Measurements from ENCODE around the gene ZG16B. TPM values are rescaled to one million over a fixed set of nuclear protein-coding genes. Genes with fewer than 3 reads are reported as not detected.

Gene ZG16B
- total RNA-seq, 1 experiment from 2014 or later = 2.3 TPM

DNA sequence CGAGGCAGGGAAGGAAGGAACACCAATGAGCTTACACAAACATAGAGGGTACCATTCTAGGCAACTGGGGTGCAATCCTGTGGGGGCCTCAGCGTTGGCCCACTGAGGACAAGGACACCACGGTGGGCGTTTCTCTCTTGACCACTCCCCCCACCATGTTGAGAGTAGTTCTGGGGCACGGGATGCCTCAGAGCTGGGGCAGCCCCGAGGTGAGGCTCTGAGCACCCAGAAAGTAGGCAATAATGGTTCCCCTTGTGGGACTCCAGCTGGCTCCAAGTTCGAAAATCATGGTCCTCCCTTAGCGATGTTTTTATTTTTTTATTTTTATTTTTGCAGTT, 8.0 kb upstream of the ZG16B start:
- Histone ChIP-seq H3K4me2 (ENCODE audit: low read length) (no peak overlapping the region), H3K36me3 (ENCODE audit: control insufficient read depth in 1 of 2, insufficient read depth in 2 of 2, low read length in 2 of 2) (no peaks in the 10 kb centered on the region), H3K27me3 (ENCODE audit: insufficient read depth, low read length) (no peaks in the 10 kb centered on the region), H4K20me1 (ENCODE audit: insufficient read depth) (no peaks in the 10 kb centered on the region), H3K27ac (ENCODE audit: low read depth, low read length) (no peak overlapping the region), H3K4me1 (ENCODE audit: control insufficient read depth in 1 of 2, insufficient read depth in 2 of 2, low read length in 2 of 2) (no peaks in the 10 kb centered on the region), H3K9me2 (ENCODE audit: insufficient read depth) (no peaks in the 10 kb centered on the region), H3K9ac (ENCODE audit: low read length) (no peak overlapping the region), H2AFZ (ENCODE audit: low read depth, low read length, poor library complexity, severe bottlenecking) (no peak overlapping the region), H3K79me2 (ENCODE audit: insufficient read depth, low read length) (no peaks in the 10 kb centered on the region), H3K4me3 (replicated peaks in 1 of 2; ENCODE audit: low read depth in 1 of 2, low read length in 2 of 2) (no peak overlapping the region), H3K9me3 (ENCODE audit: control insufficient read depth in 1 of 2, insufficient read depth in 1 of 2, low read depth in 1 of 2, low read length in 2 of 2) (no peaks in the 10 kb centered on the region)
- TF ChIP-seq, protein P1, sequence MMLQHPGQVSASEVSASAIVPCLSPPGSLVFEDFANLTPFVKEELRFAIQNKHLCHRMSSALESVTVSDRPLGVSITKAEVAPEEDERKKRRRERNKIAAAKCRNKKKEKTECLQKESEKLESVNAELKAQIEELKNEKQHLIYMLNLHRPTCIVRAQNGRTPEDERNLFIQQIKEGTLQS (IDR thresholded peaks at IDR 0.05) = no peak
- TF ChIP-seq ELF1 (IDR thresholded peaks at IDR 0.05; ENCODE audit: borderline replicate concordance, low read depth) (no peak), EGR1 (IDR thresholded peaks at IDR 0.05; ENCODE audit: low read depth) (no peak), EZH2phosphoT487 (IDR thresholded peaks at IDR 0.05; ENCODE audit: borderline replicate concordance) (no peak), CBX3 (IDR thresholded peaks at IDR 0.05; ENCODE audit: low read depth) (no peak), TCF7L2 (IDR thresholded peaks at IDR 0.05; ENCODE audit: borderline replicate concordance, extremely low read depth, insufficient read depth, insufficient read length) (no peak), ZFX (IDR thresholded peaks at IDR 0.05) (no peak), EZH2 (IDR thresholded peaks at IDR 0.05) (no peak), SIN3A (IDR thresholded peaks at IDR 0.05; ENCODE audit: low read depth) (no peak), ZNF274 (IDR thresholded peaks at IDR 0.05; ENCODE audit: low read depth, low read length) (no peak)
- TF ChIP-seq, protein P2, sequence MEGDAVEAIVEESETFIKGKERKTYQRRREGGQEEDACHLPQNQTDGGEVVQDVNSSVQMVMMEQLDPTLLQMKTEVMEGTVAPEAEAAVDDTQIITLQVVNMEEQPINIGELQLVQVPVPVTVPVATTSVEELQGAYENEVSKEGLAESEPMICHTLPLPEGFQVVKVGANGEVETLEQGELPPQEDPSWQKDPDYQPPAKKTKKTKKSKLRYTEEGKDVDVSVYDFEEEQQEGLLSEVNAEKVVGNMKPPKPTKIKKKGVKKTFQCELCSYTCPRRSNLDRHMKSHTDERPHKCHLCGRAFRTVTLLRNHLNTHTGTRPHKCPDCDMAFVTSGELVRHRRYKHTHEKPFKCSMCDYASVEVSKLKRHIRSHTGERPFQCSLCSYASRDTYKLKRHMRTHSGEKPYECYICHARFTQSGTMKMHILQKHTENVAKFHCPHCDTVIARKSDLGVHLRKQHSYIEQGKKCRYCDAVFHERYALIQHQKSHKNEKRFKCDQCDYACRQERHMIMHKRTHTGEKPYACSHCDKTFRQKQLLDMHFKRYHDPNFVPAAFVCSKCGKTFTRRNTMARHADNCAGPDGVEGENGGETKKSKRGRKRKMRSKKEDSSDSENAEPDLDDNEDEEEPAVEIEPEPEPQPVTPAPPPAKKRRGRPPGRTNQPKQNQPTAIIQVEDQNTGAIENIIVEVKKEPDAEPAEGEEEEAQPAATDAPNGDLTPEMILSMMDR (IDR thresholded peaks at IDR 0.05 in 2 of 3, conservative IDR thresholded peaks at IDR 0.05 in 1 of 3; ENCODE audit: borderline replicate concordance in 1 of 3, insufficient read depth in 1 of 3, low read depth in 2 of 3, low read length in 2 of 3) = no peak
- TF ChIP-seq, protein P3, sequence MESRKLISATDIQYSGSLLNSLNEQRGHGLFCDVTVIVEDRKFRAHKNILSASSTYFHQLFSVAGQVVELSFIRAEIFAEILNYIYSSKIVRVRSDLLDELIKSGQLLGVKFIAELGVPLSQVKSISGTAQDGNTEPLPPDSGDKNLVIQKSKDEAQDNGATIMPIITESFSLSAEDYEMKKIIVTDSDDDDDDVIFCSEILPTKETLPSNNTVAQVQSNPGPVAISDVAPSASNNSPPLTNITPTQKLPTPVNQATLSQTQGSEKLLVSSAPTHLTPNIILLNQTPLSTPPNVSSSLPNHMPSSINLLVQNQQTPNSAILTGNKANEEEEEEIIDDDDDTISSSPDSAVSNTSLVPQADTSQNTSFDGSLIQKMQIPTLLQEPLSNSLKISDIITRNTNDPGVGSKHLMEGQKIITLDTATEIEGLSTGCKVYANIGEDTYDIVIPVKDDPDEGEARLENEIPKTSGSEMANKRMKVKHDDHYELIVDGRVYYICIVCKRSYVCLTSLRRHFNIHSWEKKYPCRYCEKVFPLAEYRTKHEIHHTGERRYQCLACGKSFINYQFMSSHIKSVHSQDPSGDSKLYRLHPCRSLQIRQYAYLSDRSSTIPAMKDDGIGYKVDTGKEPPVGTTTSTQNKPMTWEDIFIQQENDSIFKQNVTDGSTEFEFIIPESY (IDR thresholded peaks at IDR 0.05; ENCODE audit: extremely low read depth, insufficient replicate concordance, low read length) = no peak
- RAD21 ChIA-PET (ENCODE audit: low non-redundant PET in 1 of 2, low total read pairs in 2 of 2, uncharacterized antibody in 2 of 2, unreplicated experiment in 2 of 2) = no interaction called here
- DNase-seq (ENCODE audit: low read depth, low spot score) (no peak), ATAC-seq (no peak)
- no TSS peak for BruUV-seq (replicated peaks)
- intact Hi-C loops (cut with micrococcal nuclease) = no loop called here
- POLR2A ChIA-PET = no interaction called here
- CTCF ChIA-PET = no interaction called here
